ELF-1 (cell line): ENCODE results near the gene GNMT.

Source experiments
- DNase-seq: peaks from one replicate; pipeline ENCODE4 v3.0.0-alpha.2; 2016; ENCODE audit warnings: low read depth, low spot score

The GNMT gene

DNA sequence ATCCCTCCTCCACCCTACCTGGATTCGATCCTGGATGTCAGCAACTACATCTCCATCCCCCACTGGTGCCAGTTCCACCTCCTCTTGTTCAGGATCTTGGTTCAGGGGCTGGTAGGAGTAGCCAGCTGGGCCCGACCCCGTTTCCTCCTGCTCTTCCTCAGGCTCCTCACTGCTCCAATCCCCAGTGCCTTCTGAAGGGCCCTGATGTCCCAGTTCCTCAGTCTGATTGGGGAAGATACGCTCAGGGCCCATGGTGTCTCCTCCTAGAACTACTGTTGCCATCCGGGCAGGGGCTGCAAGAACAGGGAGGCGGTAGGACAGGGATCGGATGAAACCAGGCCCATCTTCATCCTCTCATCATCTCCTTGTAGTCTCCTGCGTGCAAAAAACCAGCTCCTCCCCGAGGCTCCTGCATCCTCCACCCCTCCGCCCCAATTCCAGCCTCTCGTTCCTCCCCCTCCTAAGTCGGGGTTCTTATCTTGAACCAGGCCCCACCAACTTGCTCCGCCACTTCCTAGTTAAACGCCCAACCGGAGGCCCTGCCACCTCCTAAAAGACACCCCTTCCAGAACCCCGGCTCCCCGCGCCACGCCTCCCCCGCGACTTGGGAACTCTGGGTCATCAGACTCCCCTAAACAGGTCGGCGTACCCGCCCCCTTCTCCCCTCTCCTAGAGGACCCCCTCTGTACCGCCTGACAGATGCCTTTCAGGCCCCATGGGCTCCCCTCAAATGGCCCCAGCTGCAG, 52.7 kb downstream of the GNMT start:
- DNase-seq = peak; percentile 24
